Nephron progenitor cell (in vitro differentiated cells): ENCODE results near the gene NOCT.
A peak's percentile ranks its signal among the peaks of the same experiment; 100 is the strongest.
"Not testable (repeated sequence)": the region's sequence is repeated elsewhere in the genome, so short reads cannot be mapped to it uniquely, and the experiment has no call there.

Experiments used
- DNase-seq: peaks from one replicate; pipeline ENCODE4 v3.0.0; 2021
- H3K27ac Mint-ChIP-seq: 2 replicates; pipeline ENCODE4 v1.8.0; 2021; ENCODE audit warnings: mild to moderate bottlenecking, moderate library complexity, mixed read lengths
- H3K27me3 Mint-ChIP-seq: 2 replicates; pipeline ENCODE4 v1.8.0; 2021; ENCODE audit warnings: mild to moderate bottlenecking, low read depth, mixed read lengths; ENCODE audit not compliant: poor library complexity
- H3K36me3 Mint-ChIP-seq: 2 replicates; pipeline ENCODE4 v1.8.0; 2021; ENCODE audit warnings: low read depth, mixed read lengths
- H3K4me1 Mint-ChIP-seq: 2 replicates; pipeline ENCODE4 v1.8.0; 2021; ENCODE audit warnings: mixed read lengths
- H3K4me3 Mint-ChIP-seq: 2 replicates; pipeline ENCODE4 v1.8.0; 2021; ENCODE audit warnings: mild to moderate bottlenecking, moderate library complexity, mixed read lengths
- H3K9me3 Mint-ChIP-seq: 2 replicates; pipeline ENCODE4 v1.8.0; 2021; ENCODE audit warnings: mild to moderate bottlenecking, moderate library complexity, mixed read lengths
- CTCF ChIP-seq: fragments of 200-600 bp; sonication (generic); IDR thresholded peaks from 2 replicates; pipeline ENCODE4 v1.5.0; 2021; ENCODE audit warnings: antibody characterized with exemption

NOCT gene

GRCh38 chr4:139022835-139023234, 7.3 kb downstream of the NOCT start:
- no peak overlapping the region for H3K4me3 Mint-ChIP-seq
- no peak for TF ChIP-seq CTCF
- H3K4me1 Mint-ChIP-seq: peaks cover 34% of the 10 kb centered on the region
- DNase-seq: no peak
- peaks cover 40% of the 10 kb centered on the region for H3K36me3 Mint-ChIP-seq
- H3K27me3 Mint-ChIP-seq: no peaks in the 10 kb centered on the region
- peak overlapping the region; percentile 77 for H3K27ac Mint-ChIP-seq
- H3K9me3 Mint-ChIP-seq: no peaks in the 10 kb centered on the region

- no peak for DNase-seq
- Mint-ChIP-seq H3K9me3 (no peaks in the 10 kb centered on the region), H3K4me1 (peaks cover 25% of the 10 kb centered on the region), H3K4me3 (no peak overlapping the region), H3K36me3 (peaks cover 43% of the 10 kb centered on the region), H3K27ac (peak overlapping the region; percentile 90), H3K27me3 (no peaks in the 10 kb centered on the region)
- no peak for TF ChIP-seq CTCF
Observed at GRCh38 chr4:139024686-139025085, 9.1 kb downstream of the NOCT start.

GRCh38 chr4:139025841-139026240, 10.3 kb downstream of the NOCT start:
- H3K36me3 Mint-ChIP-seq: peaks cover 39% of the 10 kb centered on the region
- TF ChIP-seq CTCF: no peak
- H3K27ac Mint-ChIP-seq: no peak overlapping the region
- H3K4me1 Mint-ChIP-seq: peaks cover 19% of the 10 kb centered on the region
- H3K4me3 Mint-ChIP-seq: no peak overlapping the region
- H3K27me3 Mint-ChIP-seq: no peaks in the 10 kb centered on the region
- no peak for DNase-seq
- H3K9me3 Mint-ChIP-seq: no peaks in the 10 kb centered on the region

- Mint-ChIP-seq H3K4me1 (peaks cover 24% of the 10 kb centered on the region), H3K27ac (peak overlapping the region; percentile 66), H3K36me3 (peaks cover 46% of the 10 kb centered on the region), H3K9me3 (no peaks in the 10 kb centered on the region), H3K27me3 (no peaks in the 10 kb centered on the region), H3K4me3 (no peak overlapping the region)
- TF ChIP-seq CTCF: no peak
- no peak for DNase-seq
Observed at GRCh38 chr4:139027776-139028175, 12.2 kb downstream of the NOCT start.

- no peak overlapping the region for H3K4me3 Mint-ChIP-seq
- H3K36me3 Mint-ChIP-seq: peaks cover 42% of the 10 kb centered on the region
- no peaks in the 10 kb centered on the region for H3K27me3 Mint-ChIP-seq
- no peaks in the 10 kb centered on the region for H3K9me3 Mint-ChIP-seq
- peaks cover 24% of the 10 kb centered on the region for H3K4me1 Mint-ChIP-seq
- no peak for DNase-seq
- TF ChIP-seq CTCF: no peak
- H3K27ac Mint-ChIP-seq: peak overlapping the region; percentile 66
Observed at GRCh38 chr4:139028191-139028661, 12.6 kb downstream of the NOCT start.

GRCh38 chr4:139029866-139030363, 14.3 kb downstream of the NOCT start:
- H3K4me1 Mint-ChIP-seq: peaks cover 33% of the 10 kb centered on the region

More at GRCh38 chr4:139029866-139030363, 14.3 kb downstream of the NOCT start:
- not testable (repeated sequence) for H3K9me3 Mint-ChIP-seq, H3K27me3 Mint-ChIP-seq, DNase-seq, H3K27ac Mint-ChIP-seq, H3K4me3 Mint-ChIP-seq
- peaks cover 44% of the 10 kb centered on the region for H3K36me3 Mint-ChIP-seq
